K562 (cell line): ENCODE measurements around the gene YKT6. TPM values are rescaled to one million over a fixed set of nuclear protein-coding genes. Genes with fewer than 3 reads are reported as not detected.

ENCODE experiments used
- BRF1 ChIP-seq: IDR thresholded peaks from 3 replicates; pipeline ENCODE4 v1.6.1; 2011; ENCODE audit warnings: borderline replicate concordance, mild to moderate bottlenecking; ENCODE audit not compliant: insufficient read length; ENCODE audit errors: extremely low read depth
- CC2D1A ChIP-seq: fragments of 450-650 bp; IDR thresholded peaks from 2 replicates; pipeline ENCODE4 v1.6.1; 2017; ENCODE audit warnings: mild to moderate bottlenecking
- DNMT1 ChIP-seq: fragments of 450-650 bp; IDR thresholded peaks from 2 replicates; pipeline ENCODE4 v1.6.1; 2016; ENCODE audit warnings: antibody characterized with exemption, mild to moderate bottlenecking
- ELF1 ChIP-seq: fragments of 200-800 bp; sonication (Bioruptor generic); IDR thresholded peaks from 2 replicates; pipeline ENCODE4 v1.6.1; 2016; ENCODE audit warnings: missing genetic modification characterization, missing compliant biosample characterization
- GABPA ChIP-seq: fragments of 200-800 bp; sonication (Bioruptor generic); conservative IDR thresholded peaks from 2 replicates; pipeline ENCODE4 v1.6.1; 2016; ENCODE audit warnings: low read depth, missing genetic modification characterization, missing compliant biosample characterization
- MAZ ChIP-seq, 2 experiments: fragments of 450-650 bp in 1 of 2; sonication (generic) in 1 of 2; formaldehyde crosslinking; IDR thresholded peaks in 1 of 2; conservative IDR thresholded peaks in 1 of 2; 2 replicates each; pipeline versions ENCODE4 v1.4.0 to v1.5.0; 2020; ENCODE audit warnings: mild to moderate bottlenecking in 1 of 2, missing genetic modification reagents in 1 of 2
- NEUROD1 ChIP-seq: fragments of 150-350 bp; IDR thresholded peaks from 2 replicates; pipeline ENCODE4 v1.6.1; 2014; ENCODE audit warnings: borderline replicate concordance, low read length, low read depth; ENCODE audit not compliant: partially characterized antibody
- PHF8 ChIP-seq: fragments of 200-600 bp; sonication (generic); IDR thresholded peaks from 2 replicates; pipeline ENCODE4 v1.6.1; 2012; ENCODE audit warnings: mixed run types, mild to moderate bottlenecking, inconsistent platforms, low read length, moderate library complexity, borderline replicate concordance
- RB1 ChIP-seq: fragments of 450-650 bp; IDR thresholded peaks from 2 replicates; pipeline ENCODE4 v1.6.1; 2017; ENCODE audit warnings: low read depth, mild to moderate bottlenecking
- SMC3 ChIP-seq: conservative IDR thresholded peaks from 2 replicates; pipeline ENCODE4 v1.6.1; 2011; ENCODE audit warnings: low read depth, low read length, improper control_type of control experiment; ENCODE audit not compliant: insufficient read depth
- STAG1 ChIP-seq: sonication (generic); formaldehyde crosslinking; IDR thresholded peaks from 2 replicates; pipeline ENCODE4 v1.5.0; 2020; ENCODE audit warnings: missing genetic modification reagents, borderline replicate concordance
- ZNF263 ChIP-seq: sonication (generic); formaldehyde crosslinking; IDR thresholded peaks from 2 replicates; pipeline ENCODE4 v1.8.0; 2022; ENCODE audit warnings: mild to moderate bottlenecking, missing genetic modification reagents, borderline replicate concordance
- ZNF75A ChIP-seq: fragments of 450-650 bp; formaldehyde crosslinking; IDR thresholded peaks from 2 replicates; pipeline ENCODE4 v1.4.0; 2020; ENCODE audit warnings: mild to moderate bottlenecking
- polyA plus RNA-seq, 8 experiments: library from polyadenylated mRNA; depleted of rRNA in 4 of 8; stranded (reverse) in 5 of 8; unstranded in 3 of 8; fragments of >200 nt; fragmentation: Nextera tagmentation in 2 of 8; fragmentation: Illumina TruSeq in 1 of 8; extraction: Ambion mirVana in 2 of 8; extraction: Trizol in 1 of 8; gene quantifications; 2 replicates each; pipeline versions ENCODE4 v1.2.1 to v1.2.3, GENCODE V29; 2011 to 2014; ENCODE audit warnings: inconsistent platforms in 1 of 8, missing spikeins in 1 of 8
- total RNA-seq, 7 experiments: library from RNA; depleted of rRNA in 6 of 7; stranded (reverse); fragments of >200 nt in 6 of 7; fragmentation: Illumina TruSeq in 2 of 7; extraction: Trizol in 2 of 7; gene quantifications; 2 replicates each; pipeline versions ENCODE4 v1.2.1 to v1.2.3, GENCODE V29; 2011 to 2021; ENCODE audit warnings: low replicate concordance in 1 of 7

YKT6 gene
- total and polyA plus RNA-seq, 9 of the 15 experiments (the other 6 are each of a cell fraction or from before 2014, with no cell fraction given), result 1.6 to 90.6 (median 75.1) TPM

- TF ChIP-seq NEUROD1 (peak; percentile 39), BRF1 (no peak), DNMT1 (no peak), MAZ (CRISPR knock-in tag; conservative IDR thresholded peaks at IDR 0.05 in 1 of 2, IDR thresholded peaks at IDR 0.05 in 1 of 2) (0 out of 4 replicates have a peak, but pooled peaks of 1 of the 2 experiments have one; percentile 46), ZNF263 (CRISPR knock-in tag) (peak; percentile 58; the same call in 1 of the 2 replicates), CC2D1A (0 out of 2 replicates have a peak, but pooled peaks have one; percentile 24), GABPA (tag) (peak; percentile 36; the same call in 1 of the 2 replicates), SMC3 (peak; percentile 73), PHF8 (peak; percentile 15; the same call in 1 of the 2 replicates), ZNF75A (CRISPR knock-in tag) (no peak), ELF1 (tag) (peak; percentile 95), RB1 (peak; percentile 58; the same call in 1 of the 2 replicates), STAG1 (CRISPR knock-in tag) (peak; percentile 63; the same call in 1 of the 2 replicates)
Measured at GRCh38 chr7:44240983-44241510, 40.3 kb downstream of the YKT6 start (continued).
